OCI-LY3 (cell line): Measurements from ENCODE around the gene SMYD2.

Experiments
- H2AFZ ChIP-seq: fragments of 200-600, 300-600 bp; shearing (Covaris generic); 2 replicates; pipeline ENCODE4 v1.6.0; 2014; ENCODE audit warnings: antibody characterized with exemption, low read depth, low read length
- H3K27ac ChIP-seq: fragments of 200-600, 300-600 bp; sonication (generic); 2 replicates; pipeline ENCODE4 v1.5.1; 2014; ENCODE audit warnings: mild to moderate bottlenecking, low read length, moderate library complexity, mixed read lengths
- H3K27me3 ChIP-seq: fragments of 200-600, 300-600 bp; sonication (generic); 2 replicates; pipeline ENCODE4 v1.6.1; 2014; ENCODE audit warnings: low read depth, low read length, mixed read lengths
- H3K36me3 ChIP-seq: fragments of 200-600, 300-600 bp; sonication (generic); replicated peaks from 2 replicates; pipeline ENCODE3; 2014; ENCODE audit warnings: low read depth, low read length, mixed read lengths
- H3K4me1 ChIP-seq: fragments of 300-600, 200-600 bp; sonication (generic); 2 replicates; pipeline ENCODE4 v1.6.1; 2014; ENCODE audit warnings: low read length, mixed read lengths
- H3K4me2 ChIP-seq: fragments of 200-600, 300-600 bp; sonication (generic); 2 replicates; pipeline ENCODE4 v1.6.1; 2014; ENCODE audit warnings: low read length, mixed read lengths
- H3K4me3 ChIP-seq: fragments of 300-600, 200-600 bp; sonication (generic); 2 replicates; pipeline ENCODE4 v1.5.1; 2014; ENCODE audit warnings: antibody characterized with exemption, mild to moderate bottlenecking, low read length, moderate library complexity
- H3K79me2 ChIP-seq: fragments of 300-600, 200-600 bp; shearing (Covaris generic); 2 replicates; pipeline ENCODE4 v1.6.1; 2014; ENCODE audit warnings: mild to moderate bottlenecking, low read length, mixed read lengths
- H3K9ac ChIP-seq: fragments of 300-600, 200-600 bp; shearing (Covaris generic); 2 replicates; pipeline ENCODE4 v1.6.0; 2014; ENCODE audit warnings: mild to moderate bottlenecking, low read length, moderate library complexity
- H3K9me3 ChIP-seq: fragments of 200-600, 300-600 bp; shearing (Covaris generic); 2 replicates; pipeline ENCODE4 v1.6.1; 2014; ENCODE audit warnings: low read length, mixed read lengths; ENCODE audit not compliant: insufficient read depth
- H4K20me1 ChIP-seq: fragments of 200-600, 300-600 bp; sonication (generic); 2 replicates; pipeline ENCODE4 v1.6.1; 2016; ENCODE audit warnings: low read length, mixed read lengths; ENCODE audit not compliant: insufficient read depth
- CTCF ChIP-seq: fragments of 200-600, 300-600 bp; sonication (generic); IDR thresholded peaks from 2 replicates; pipeline ENCODE4 v1.5.1; 2014; ENCODE audit warnings: antibody characterized with exemption, low read length, low read depth
- EZH2phosphoT487 ChIP-seq: fragments of 200-600 bp; shearing (Covaris generic); IDR thresholded peaks from 2 replicates; pipeline ENCODE4 v1.6.1; 2018; ENCODE audit warnings: antibody characterized with exemption, mixed run types, low read depth

SMYD2 gene

GRCh38 chr1:214281021-214281719 lies at the start of gene SMYD2:
TSS of gene SMYD2 (plus strand) at chr1:214281159. CDS start at chr1:214281255, 96 bp downstream.
- Histone ChIP-seq H3K27me3 (no peaks in the 10 kb centered on the region), H4K20me1 (no peaks in the 10 kb centered on the region), H3K9me3 (no peaks in the 10 kb centered on the region), H2AFZ (peak within 1 kb of the TSS; percentile 90), H3K9ac (peak within 1 kb of the TSS; percentile 98), H3K36me3 (peaks cover 14% of the 10 kb centered on the region), H3K4me3 (peak within 1 kb of the TSS; percentile 92), H3K27ac (peak within 1 kb of the TSS; percentile 87), H3K4me2 (peak within 1 kb of the TSS; percentile 98), H3K4me1 (peaks cover 45% of the 10 kb centered on the region), H3K79me2 (peaks cover 58% of the 10 kb centered on the region)
- no peak for TF ChIP-seq EZH2phosphoT487
- TF ChIP-seq CTCF, result no peak

GRCh38 chr1:214233856-214234634 lies 46.9 kb upstream of the SMYD2 start:
- no peaks in the 10 kb centered on the region for H4K20me1 ChIP-seq
- H3K9ac ChIP-seq, result no peak overlapping the region
- H3K27ac ChIP-seq, result no peak overlapping the region
- no peaks in the 10 kb centered on the region for H3K9me3 ChIP-seq
- H3K4me1 ChIP-seq, result no peaks in the 10 kb centered on the region
- TF ChIP-seq CTCF, result no peak
- TF ChIP-seq EZH2phosphoT487, result no peak
- H3K27me3 ChIP-seq, result peaks cover 59% of the 10 kb centered on the region
- H3K36me3 ChIP-seq, result no peaks in the 10 kb centered on the region
- H3K4me3 ChIP-seq, result no peak overlapping the region
- no peaks in the 10 kb centered on the region for H3K79me2 ChIP-seq
- no peak overlapping the region for H3K4me2 ChIP-seq
- no peak overlapping the region for H2AFZ ChIP-seq

GRCh38 chr1:214234635-214235025 lies 46.3 kb upstream of the SMYD2 start:
- H3K4me2 ChIP-seq, result no peak overlapping the region

More at GRCh38 chr1:214234635-214235025, 46.3 kb upstream of the SMYD2 start:
- no peaks in the 10 kb centered on the region for H3K9me3 ChIP-seq
- no peaks in the 10 kb centered on the region for H3K4me1 ChIP-seq
- H2AFZ ChIP-seq, result no peak overlapping the region
- H3K9ac ChIP-seq, result no peak overlapping the region
- H3K27ac ChIP-seq, result no peak overlapping the region
- no peak overlapping the region for H3K4me3 ChIP-seq
- no peaks in the 10 kb centered on the region for H4K20me1 ChIP-seq
- H3K36me3 ChIP-seq, result no peaks in the 10 kb centered on the region
- no peaks in the 10 kb centered on the region for H3K79me2 ChIP-seq
- H3K27me3 ChIP-seq, result peaks cover 59% of the 10 kb centered on the region
- TF ChIP-seq CTCF (no peak), EZH2phosphoT487 (no peak)
